HCT116 (cell line): ENCODE results near the gene ECT2. TPM values are rescaled to one million over a fixed set of nuclear protein-coding genes. Genes with fewer than 3 reads are reported as not detected.

Experiments
- ATAC-seq: fragments of 200-7000 bp; cut with Tn5 transposase; 2 replicates; pipeline ENCODE4 v1.9.1; 2020; ENCODE audit warnings: mild to moderate bottlenecking, moderate library complexity
- BruUV-seq: library from RNA; stranded (reverse); fragments of 400-500 nt; replicated peaks from 2 replicates; lab custom pipeline; 2021; lab: Mats Ljungman, UMichigan
- CTCF ChIA-PET: fragments of 300-600 bp; sonication (Branson Sonifier 250); formaldehyde crosslinking; loops from one replicate; lab custom pipeline; 2021; ENCODE audit warnings: antibody characterized with exemption; lab: Charles Lee
- POLR2A ChIA-PET: fragments of 300-600, 350-600 bp; sonication (Branson Sonifier 250); formaldehyde crosslinking; loops from one replicate; lab custom pipeline; 2021; ENCODE audit warnings: antibody characterized with exemption; lab: Charles Lee
- RAD21 ChIA-PET, 2 experiments: fragments of 300-600 bp; sonication (Branson Sonifier 250); formaldehyde crosslinking; loops; one replicate each; lab custom pipeline; 2023; ENCODE audit warnings: low total read pairs in 2 of 2; ENCODE audit not compliant: uncharacterized antibody in 2 of 2, unreplicated experiment in 2 of 2, low non-redundant PET in 1 of 2; lab: Charles Lee
- DNase-seq: peaks from one replicate; pipeline ENCODE4 v3.0.0-alpha.2; 2010; ENCODE audit warnings: low read depth, low spot score
- H2AFZ ChIP-seq: fragments of 200-600 bp; shearing (Covaris generic), sonication (generic); 2 replicates; pipeline ENCODE4 v1.6.1; 2017; ENCODE audit warnings: low read depth, mixed run types, mixed read lengths, antibody characterized with exemption, low read length; ENCODE audit not compliant: poor library complexity, severe bottlenecking
- H3K27ac ChIP-seq: 2 replicates; pipeline ENCODE4 v1.5.1; 2012; ENCODE audit warnings: low read depth, low read length
- H3K27me3 ChIP-seq: fragments of 200-600 bp; sonication (generic); 2 replicates; pipeline ENCODE4 v1.6.1; 2016; ENCODE audit warnings: mixed run types, low read length, mixed read lengths; ENCODE audit not compliant: insufficient read depth
- H3K36me3 ChIP-seq, 2 experiments: fragments of 200-500 bp in 1 of 2; fragments of 200-600 bp in 1 of 2; sonication (Bioruptor generic) in 1 of 2; sonication (generic) in 1 of 2; 2 replicates each; pipeline versions ENCODE4 v1.5.1 to v1.6.1; 2014 to 2016; ENCODE audit warnings: low read length in 2 of 2, inconsistent platforms in 1 of 2, mixed read lengths in 1 of 2, mixed run types in 1 of 2; ENCODE audit not compliant: insufficient read depth in 2 of 2, control insufficient read depth in 1 of 2
- H3K4me1 ChIP-seq, 2 experiments: fragments of 200-600 bp in 1 of 2; sonication (generic) in 1 of 2; 2 replicates each; pipeline versions ENCODE4 v1.5.1 to v1.6.1; 2012 to 2017; ENCODE audit warnings: low read length in 2 of 2, inconsistent platforms in 1 of 2, mild to moderate bottlenecking in 1 of 2, mixed read lengths in 1 of 2, mixed run types in 1 of 2, moderate library complexity in 1 of 2; ENCODE audit not compliant: insufficient read depth in 2 of 2, control insufficient read depth in 1 of 2
- H3K4me2 ChIP-seq: fragments of 200-600 bp; sonication (generic); 2 replicates; pipeline ENCODE4 v1.6.1; 2017; ENCODE audit warnings: mixed run types, low read length, mixed read lengths
- H3K4me3 ChIP-seq, 2 experiments: fragments of 200-600 bp in 1 of 2; sonication (generic) in 1 of 2; replicated peaks in 1 of 2; 2 replicates each; pipeline ENCODE4 v1.5.1; 2011 to 2016; ENCODE audit warnings: low read length in 2 of 2, control low read depth in 1 of 2, low read depth in 1 of 2, mild to moderate bottlenecking in 1 of 2, mixed read lengths in 1 of 2, mixed run types in 1 of 2
- H3K79me2 ChIP-seq: fragments of 200-600 bp; sonication (generic); 2 replicates; pipeline ENCODE4 v1.6.1; 2017; ENCODE audit warnings: mild to moderate bottlenecking, mixed run types, low read length, moderate library complexity, mixed read lengths; ENCODE audit not compliant: insufficient read depth
- H3K9ac ChIP-seq: fragments of 200-600 bp; sonication (generic); 2 replicates; pipeline ENCODE4 v1.6.1; 2016; ENCODE audit warnings: low read length, mixed read lengths
- H3K9me2 ChIP-seq: fragments of 200-600 bp; sonication (generic), shearing (Covaris generic); 2 replicates; pipeline ENCODE4 v1.6.1; 2017; ENCODE audit warnings: mixed run types, mild to moderate bottlenecking, moderate library complexity; ENCODE audit not compliant: insufficient read depth
- H3K9me3 ChIP-seq, 2 experiments: fragments of 200-500 bp in 1 of 2; fragments of 200-600 bp in 1 of 2; sonication (Bioruptor generic) in 1 of 2; sonication (generic) in 1 of 2; 2 replicates each; pipeline ENCODE4 v1.6.1; 2014 to 2017; ENCODE audit warnings: low read length in 2 of 2, mixed read lengths in 2 of 2, inconsistent platforms in 1 of 2, low read depth in 1 of 2, mild to moderate bottlenecking in 1 of 2, mixed run types in 1 of 2, moderate library complexity in 1 of 2; ENCODE audit not compliant: control insufficient read depth in 1 of 2, insufficient read depth in 1 of 2
- H4K20me1 ChIP-seq: fragments of 200-600 bp; sonication (generic), shearing (Covaris generic); 2 replicates; pipeline ENCODE4 v1.6.1; 2017; ENCODE audit warnings: mixed run types, mild to moderate bottlenecking, moderate library complexity; ENCODE audit not compliant: insufficient read depth
- CBX3 ChIP-seq: IDR thresholded peaks from 2 replicates; pipeline ENCODE4 v1.6.1; 2012; ENCODE audit warnings: low read depth
- CEBPB ChIP-seq: IDR thresholded peaks from 2 replicates; pipeline ENCODE4 v1.6.1; 2012; ENCODE audit warnings: low read depth
- EGR1 ChIP-seq: IDR thresholded peaks from 2 replicates; pipeline ENCODE4 v1.6.1; 2012; ENCODE audit warnings: low read depth
- ELF1 ChIP-seq: IDR thresholded peaks from 2 replicates; pipeline ENCODE4 v1.6.1; 2012; ENCODE audit warnings: low read depth, borderline replicate concordance
- EZH2 ChIP-seq: fragments of 200-600 bp; sonication (generic); IDR thresholded peaks from 2 replicates; pipeline ENCODE4 v1.6.1; 2017; ENCODE audit warnings: antibody characterized with exemption, mixed run types
- EZH2phosphoT487 ChIP-seq: fragments of 200-600 bp; IDR thresholded peaks from 2 replicates; pipeline ENCODE4 v1.6.1; 2018; ENCODE audit warnings: antibody characterized with exemption, borderline replicate concordance
- FOSL1 ChIP-seq: IDR thresholded peaks from 2 replicates; pipeline ENCODE4 v1.6.1; 2012; ENCODE audit warnings: low read depth
- JUND ChIP-seq: IDR thresholded peaks from 2 replicates; pipeline ENCODE4 v1.6.1; 2012
- POLR2A ChIP-seq: IDR thresholded peaks from 2 replicates; pipeline ENCODE4 v1.7.0; 2011; ENCODE audit warnings: borderline replicate concordance; ENCODE audit not compliant: insufficient read depth, insufficient read length; ENCODE audit errors: extremely low read depth
- POLR2AphosphoS5 ChIP-seq: IDR thresholded peaks from 2 replicates; pipeline ENCODE4 v1.6.1; 2011; ENCODE audit warnings: mild to moderate bottlenecking, low read depth, low read length, moderate library complexity
- RAD21 ChIP-seq: IDR thresholded peaks from 2 replicates; pipeline ENCODE4 v1.6.1; 2012; ENCODE audit warnings: low read depth, mild to moderate bottlenecking
- REST ChIP-seq: IDR thresholded peaks from 2 replicates; pipeline ENCODE4 v1.6.1; 2012; ENCODE audit warnings: low read depth
- SIN3A ChIP-seq: IDR thresholded peaks from 2 replicates; pipeline ENCODE4 v1.6.1; 2012; ENCODE audit warnings: low read depth
- SRF ChIP-seq: IDR thresholded peaks from 2 replicates; pipeline ENCODE4 v1.6.1; 2012; ENCODE audit warnings: low read depth
- YY1 ChIP-seq: IDR thresholded peaks from 2 replicates; pipeline ENCODE4 v1.6.1; 2011; ENCODE audit warnings: low read length, low read depth, moderate library complexity, mild to moderate bottlenecking; ENCODE audit not compliant: insufficient replicate concordance; ENCODE audit errors: extremely low read depth
- ZFX ChIP-seq: fragments of 450-650 bp; IDR thresholded peaks from 2 replicates; pipeline ENCODE4 v1.6.1; 2017
- ZNF274 ChIP-seq: fragments of 200-500 bp; sonication (Bioruptor generic); IDR thresholded peaks from 2 replicates; pipeline ENCODE4 v1.6.1; 2014; ENCODE audit warnings: mild to moderate bottlenecking, low read depth, low read length, inconsistent platforms
- intact Hi-C: fragments of 100-400 bp; cut with micrococcal nuclease; formaldehyde crosslinking; loops from 2 replicates; pipeline ENCODE4 v1.10.0; 2022
- total RNA-seq: library from RNA; stranded (reverse); gene quantifications from one replicate; pipeline ENCODE4 v1.2.1, GENCODE V29; 2021; ENCODE audit not compliant: unreplicated experiment
- TF ChIP-seq, protein P1 (sequence below): IDR thresholded peaks from 2 replicates; pipeline ENCODE4 v1.6.1; 2012
- TF ChIP-seq, protein P2 (sequence below), 3 experiments: fragments of 200-600 bp in 1 of 3; sonication (generic) in 1 of 3; IDR thresholded peaks in 2 of 3; conservative IDR thresholded peaks in 1 of 3; 2 replicates each; pipeline ENCODE4 v1.5.1; 2012 to 2017; ENCODE audit warnings: low read depth in 2 of 3, low read length in 2 of 3, antibody characterized with exemption in 1 of 3, borderline replicate concordance in 1 of 3, control low read depth in 1 of 3, mild to moderate bottlenecking in 1 of 3, mixed read lengths in 1 of 3, mixed run types in 1 of 3, moderate library complexity in 1 of 3; ENCODE audit not compliant: insufficient read depth in 1 of 3

Gene ECT2
- total RNA-seq, 1 experiment from 2014 or later = 95.6 TPM

- Histone ChIP-seq H3K9ac (no peak overlapping the region), H2AFZ (no peak overlapping the region), H4K20me1 (no peaks in the 10 kb centered on the region), H3K79me2 (no peaks in the 10 kb centered on the region), H3K4me2 (no peak overlapping the region), H3K9me2 (no peaks in the 10 kb centered on the region), H3K4me1 (peaks cover 3 to 9% of the 10 kb centered on the region in 2 experiments; a peak in 3 of 4 replicates), H3K27me3 (no peaks in the 10 kb centered on the region), H3K36me3 (no peaks in the 10 kb centered on the region), H3K9me3 (no peaks in the 10 kb centered on the region), H3K4me3 (no peak overlapping the region), H3K27ac (no peak overlapping the region)
- ChIA-PET RAD21 (no interaction called here), CTCF (no interaction called here), POLR2A (no interaction called here)
- TF ChIP-seq, protein P1, sequence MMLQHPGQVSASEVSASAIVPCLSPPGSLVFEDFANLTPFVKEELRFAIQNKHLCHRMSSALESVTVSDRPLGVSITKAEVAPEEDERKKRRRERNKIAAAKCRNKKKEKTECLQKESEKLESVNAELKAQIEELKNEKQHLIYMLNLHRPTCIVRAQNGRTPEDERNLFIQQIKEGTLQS = no peak
- no peak for TF ChIP-seq EZH2phosphoT487
- no peak for TF ChIP-seq POLR2A
- no peak for TF ChIP-seq CBX3
- no peak for TF ChIP-seq EZH2
- no peak for TF ChIP-seq POLR2AphosphoS5
- TF ChIP-seq SRF = no peak
- no peak for TF ChIP-seq JUND
- TF ChIP-seq REST = no peak
- TF ChIP-seq, protein P2, sequence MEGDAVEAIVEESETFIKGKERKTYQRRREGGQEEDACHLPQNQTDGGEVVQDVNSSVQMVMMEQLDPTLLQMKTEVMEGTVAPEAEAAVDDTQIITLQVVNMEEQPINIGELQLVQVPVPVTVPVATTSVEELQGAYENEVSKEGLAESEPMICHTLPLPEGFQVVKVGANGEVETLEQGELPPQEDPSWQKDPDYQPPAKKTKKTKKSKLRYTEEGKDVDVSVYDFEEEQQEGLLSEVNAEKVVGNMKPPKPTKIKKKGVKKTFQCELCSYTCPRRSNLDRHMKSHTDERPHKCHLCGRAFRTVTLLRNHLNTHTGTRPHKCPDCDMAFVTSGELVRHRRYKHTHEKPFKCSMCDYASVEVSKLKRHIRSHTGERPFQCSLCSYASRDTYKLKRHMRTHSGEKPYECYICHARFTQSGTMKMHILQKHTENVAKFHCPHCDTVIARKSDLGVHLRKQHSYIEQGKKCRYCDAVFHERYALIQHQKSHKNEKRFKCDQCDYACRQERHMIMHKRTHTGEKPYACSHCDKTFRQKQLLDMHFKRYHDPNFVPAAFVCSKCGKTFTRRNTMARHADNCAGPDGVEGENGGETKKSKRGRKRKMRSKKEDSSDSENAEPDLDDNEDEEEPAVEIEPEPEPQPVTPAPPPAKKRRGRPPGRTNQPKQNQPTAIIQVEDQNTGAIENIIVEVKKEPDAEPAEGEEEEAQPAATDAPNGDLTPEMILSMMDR (IDR thresholded peaks at IDR 0.05 in 2 of 3, conservative IDR thresholded peaks at IDR 0.05 in 1 of 3; ENCODE audit: borderline replicate concordance in 1 of 3, insufficient read depth in 1 of 3, low read depth in 2 of 3, low read length in 2 of 3) = no peak
- no peak for TF ChIP-seq ZNF274
- no peak for TF ChIP-seq ZFX
- TF ChIP-seq SIN3A = no peak
- no peak for TF ChIP-seq RAD21
- TF ChIP-seq YY1 = no peak
- TF ChIP-seq EGR1 = no peak
- TF ChIP-seq FOSL1 = no peak
- TF ChIP-seq ELF1 = no peak
- TF ChIP-seq CEBPB = no peak
- DNase-seq (no peak), ATAC-seq (no peak)
- intact Hi-C loops = no loop called here
- BruUV-seq = no TSS peak
Observed at GRCh38 chr3:172855037-172855436, 104.5 kb downstream of the ECT2 start.
